Mesendoderm (in vitro differentiated cells): ENCODE data around the gene ANKEF1.

Experiments used
- DNase-seq: peaks from one replicate; pipeline ENCODE4 v3.0.0; 2013
- H2AK5ac ChIP-seq: 2 replicates; pipeline ENCODE4 v1.6.1; 2013; ENCODE audit warnings: low read length, inconsistent platforms
- H2BK120ac ChIP-seq: 2 replicates; pipeline ENCODE4 v1.6.1; 2013; ENCODE audit warnings: low read depth, mild to moderate bottlenecking, low read length, moderate library complexity, mixed read lengths
- H2BK15ac ChIP-seq: replicated peaks from 2 replicates; pipeline ENCODE4 v1.6.1; 2013; ENCODE audit warnings: low read depth, mild to moderate bottlenecking, moderate library complexity
- H2BK5ac ChIP-seq: 2 replicates; pipeline ENCODE4 v1.6.1; 2013; ENCODE audit warnings: low read length, inconsistent platforms
- H3K18ac ChIP-seq: 2 replicates; pipeline ENCODE4 v1.6.1; 2013; ENCODE audit warnings: mild to moderate bottlenecking, low read length, mixed read lengths
- H3K23ac ChIP-seq: one replicate; pipeline ENCODE4 v1.6.1; 2013; ENCODE audit warnings: low read length
- H3K27ac ChIP-seq: 2 replicates; pipeline ENCODE4 v1.5.1; 2013; ENCODE audit warnings: low read depth, mild to moderate bottlenecking, inconsistent platforms, low read length, moderate library complexity
- H3K27me3 ChIP-seq: 2 replicates; pipeline ENCODE4 v1.6.1; 2013; ENCODE audit warnings: low read length, control low read depth, mild to moderate bottlenecking, inconsistent platforms; ENCODE audit not compliant: insufficient read depth, poor library complexity
- H3K36me3 ChIP-seq: 2 replicates; pipeline ENCODE4 v1.6.1; 2013; ENCODE audit warnings: low read length, inconsistent platforms; ENCODE audit not compliant: control insufficient read depth, insufficient read depth
- H3K4ac ChIP-seq: one replicate; pipeline ENCODE4 v1.6.1; 2013; ENCODE audit warnings: low read depth, mild to moderate bottlenecking, low read length, moderate library complexity
- H3K4me1 ChIP-seq: 2 replicates; pipeline ENCODE4 v1.6.1; 2013; ENCODE audit warnings: low read depth, low read length, inconsistent platforms; ENCODE audit not compliant: control insufficient read depth
- H3K4me2 ChIP-seq: 2 replicates; pipeline ENCODE4 v1.6.1; 2013; ENCODE audit warnings: low read length
- H3K4me3 ChIP-seq: 2 replicates; pipeline ENCODE4 v1.5.1; 2013; ENCODE audit warnings: mild to moderate bottlenecking, low read length
- H3K56ac ChIP-seq: one replicate; pipeline ENCODE4 v1.6.1; 2013; ENCODE audit warnings: low read length
- H3K79me1 ChIP-seq: 2 replicates; pipeline ENCODE4 v1.6.1; 2013; ENCODE audit warnings: low read length, inconsistent platforms
- H3K79me2 ChIP-seq: 2 replicates; pipeline ENCODE4 v1.6.1; 2013; ENCODE audit warnings: mild to moderate bottlenecking, low read length; ENCODE audit not compliant: control insufficient read depth, insufficient read depth
- H3K9ac ChIP-seq: 2 replicates; pipeline ENCODE4 v1.6.1; 2013; ENCODE audit warnings: low read length, inconsistent platforms
- H4K5ac ChIP-seq: one replicate; pipeline ENCODE4 v1.6.1; 2013; ENCODE audit warnings: low read length
- H4K8ac ChIP-seq: one replicate; pipeline ENCODE4 v1.6.1; 2013; ENCODE audit warnings: low read depth, mild to moderate bottlenecking, control low read depth, low read length, moderate library complexity
- whole genome bisulfite sequencing: extraction: QIAGEN DNeasy Blood & Tissue Kit; methylation state at CpG from one replicate; pipeline ENCODE4 v1.1.7; 2013; ENCODE audit warnings: low lambda C conversion rate, missing lambda C conversion rate; ENCODE audit not compliant: insufficient coverage; ENCODE audit errors: extremely low coverage; 5-methylcytosine and 5-hydroxymethylcytosine counted together

ANKEF1 gene

GRCh38 chr20:10051185-10051584 is 16.4 kb downstream of the ANKEF1 start:
- Histone ChIP-seq H2BK5ac (no peak overlapping the region), H3K9ac (no peak overlapping the region), H3K4me3 (no peak overlapping the region), H4K5ac (no peak overlapping the region), H3K27ac (no peak overlapping the region), H2BK15ac (no peak overlapping the region), H3K4ac (no peak overlapping the region), H2BK120ac (no peak overlapping the region), H3K4me2 (no peak overlapping the region), H3K27me3 (no peaks in the 10 kb centered on the region), H3K18ac (no peak overlapping the region), H3K79me2 (no peaks in the 10 kb centered on the region), H3K79me1 (no peaks in the 10 kb centered on the region), H4K8ac (no peak overlapping the region), H3K23ac (no peak overlapping the region), H3K56ac (no peak overlapping the region), H3K36me3 (no peaks in the 10 kb centered on the region), H2AK5ac (no peak overlapping the region), H3K4me1 (no peaks in the 10 kb centered on the region)
- no peak for DNase-seq
- no CpG with 5 or more reads among the region's 1 CpG for WGBS

- H3K4me2 ChIP-seq: no peak overlapping the region
- H3K23ac ChIP-seq: no peak overlapping the region
- WGBS: no CpG with 5 or more reads among the region's 2 CpGs
- no peak for DNase-seq
- no peak overlapping the region for H3K18ac ChIP-seq
- no peak overlapping the region for H3K9ac ChIP-seq
- H3K27me3 ChIP-seq: no peaks in the 10 kb centered on the region
- peaks cover 2% of the 10 kb centered on the region for H3K4me1 ChIP-seq
- H3K4ac ChIP-seq: no peak overlapping the region
- no peak overlapping the region for H3K4me3 ChIP-seq
- no peak overlapping the region for H2BK5ac ChIP-seq
- H4K8ac ChIP-seq: no peak overlapping the region
- H3K36me3 ChIP-seq: no peaks in the 10 kb centered on the region
- no peaks in the 10 kb centered on the region for H3K79me1 ChIP-seq
- no peak overlapping the region for H3K27ac ChIP-seq
- H2AK5ac ChIP-seq: no peak overlapping the region
- H3K79me2 ChIP-seq: no peaks in the 10 kb centered on the region
- no peak overlapping the region for H4K5ac ChIP-seq
- H2BK15ac ChIP-seq: no peak overlapping the region
- H2BK120ac ChIP-seq: no peak overlapping the region
- H3K56ac ChIP-seq: no peak overlapping the region
These were observed 24.2 kb downstream of the ANKEF1 start for GRCh38 chr20:10059006-10059405.

- Histone ChIP-seq H3K23ac (no peak overlapping the region), H4K8ac (no peak overlapping the region), H3K18ac (no peak overlapping the region), H3K4me1 (peaks cover 2% of the 10 kb centered on the region), H3K4me2 (no peak overlapping the region), H3K9ac (no peak overlapping the region), H3K79me1 (no peaks in the 10 kb centered on the region), H3K27ac (no peak overlapping the region), H2AK5ac (no peak overlapping the region), H3K27me3 (no peaks in the 10 kb centered on the region), H2BK5ac (no peak overlapping the region), H3K36me3 (no peaks in the 10 kb centered on the region), H3K4me3 (no peak overlapping the region), H2BK15ac (no peak overlapping the region), H3K79me2 (no peaks in the 10 kb centered on the region), H3K56ac (no peak overlapping the region), H2BK120ac (no peak overlapping the region), H4K5ac (no peak overlapping the region), H3K4ac (no peak overlapping the region)
- DNase-seq: no peak
- no CpG with 5 or more reads among the region's 8 CpGs for WGBS
These were observed 25.4 kb downstream of the ANKEF1 start for GRCh38 chr20:10060226-10060625.

- peak; percentile 14 for DNase-seq
- no peak overlapping the region for H3K9ac ChIP-seq
- H2BK120ac ChIP-seq: no peak overlapping the region
- no peak overlapping the region for H3K18ac ChIP-seq
- H3K79me2 ChIP-seq: no peaks in the 10 kb centered on the region
- no peak overlapping the region for H2BK15ac ChIP-seq
- no peak overlapping the region for H4K8ac ChIP-seq
- WGBS: no CpG with 5 or more reads among the region's 2 CpGs
- no peaks in the 10 kb centered on the region for H3K36me3 ChIP-seq
- no peak overlapping the region for H3K4me2 ChIP-seq
- H3K4me1 ChIP-seq: peaks cover 2% of the 10 kb centered on the region
- H2BK5ac ChIP-seq: no peak overlapping the region
- H3K4ac ChIP-seq: no peak overlapping the region
- no peaks in the 10 kb centered on the region for H3K79me1 ChIP-seq
- no peak overlapping the region for H4K5ac ChIP-seq
- H3K27ac ChIP-seq: no peak overlapping the region
- no peak overlapping the region for H3K4me3 ChIP-seq
- no peak overlapping the region for H2AK5ac ChIP-seq
- H3K27me3 ChIP-seq: no peaks in the 10 kb centered on the region
- H3K56ac ChIP-seq: no peak overlapping the region
- H3K23ac ChIP-seq: no peak overlapping the region
These were observed 26.9 kb downstream of the ANKEF1 start for GRCh38 chr20:10061641-10062040.

- H3K36me3 ChIP-seq: no peaks in the 10 kb centered on the region
- WGBS: no CpG with 5 or more reads among the region's 2 CpGs
- no peak overlapping the region for H2BK15ac ChIP-seq
- no peaks in the 10 kb centered on the region for H3K27me3 ChIP-seq
- H3K79me2 ChIP-seq: no peaks in the 10 kb centered on the region
- no peaks in the 10 kb centered on the region for H3K79me1 ChIP-seq
- no peak overlapping the region for H3K4ac ChIP-seq
- no peak overlapping the region for H2BK120ac ChIP-seq
- no peak overlapping the region for H2AK5ac ChIP-seq
- no peak overlapping the region for H3K56ac ChIP-seq
- no peak overlapping the region for H4K5ac ChIP-seq
- no peak overlapping the region for H3K9ac ChIP-seq
- DNase-seq: no peak
- H4K8ac ChIP-seq: no peak overlapping the region
- no peak overlapping the region for H3K18ac ChIP-seq
- no peak overlapping the region for H3K23ac ChIP-seq
- no peak overlapping the region for H3K4me3 ChIP-seq
- peaks cover 2% of the 10 kb centered on the region for H3K4me1 ChIP-seq
- H3K27ac ChIP-seq: no peak overlapping the region
- H2BK5ac ChIP-seq: no peak overlapping the region
- H3K4me2 ChIP-seq: no peak overlapping the region
These were observed 28.7 kb downstream of the ANKEF1 start for GRCh38 chr20:10063482-10063881.

- Histone ChIP-seq H2BK15ac (no peak overlapping the region), H3K36me3 (no peaks in the 10 kb centered on the region), H3K4me3 (no peak overlapping the region)
These were observed 29.8 kb downstream of the ANKEF1 start for GRCh38 chr20:10064611-10065010.

More at GRCh38 chr20:10064611-10065010, 29.8 kb downstream of the ANKEF1 start:
- no peak overlapping the region for H3K56ac ChIP-seq
- H3K9ac ChIP-seq: no peak overlapping the region
- no peak overlapping the region for H3K4me2 ChIP-seq
- no peaks in the 10 kb centered on the region for H3K79me2 ChIP-seq
- no peak overlapping the region for H2BK5ac ChIP-seq
- no peak overlapping the region for H4K5ac ChIP-seq
- no peak overlapping the region for H3K23ac ChIP-seq
- no peak overlapping the region for H2BK120ac ChIP-seq
- no peak for DNase-seq
- no peak overlapping the region for H3K27ac ChIP-seq
- H4K8ac ChIP-seq: no peak overlapping the region
- H3K79me1 ChIP-seq: no peaks in the 10 kb centered on the region
- H3K4ac ChIP-seq: no peak overlapping the region
- no peaks in the 10 kb centered on the region for H3K27me3 ChIP-seq
- no peak overlapping the region for H2AK5ac ChIP-seq
- no CpG with 5 or more reads among the region's 1 CpG for WGBS
- peaks cover 2% of the 10 kb centered on the region for H3K4me1 ChIP-seq
- no peak overlapping the region for H3K18ac ChIP-seq
